DOHH2 (cell line): Measurements from ENCODE around the gene PYDC2.

Experiments used
- CTCF ChIP-seq: fragments of 200-600 bp; sonication (generic); IDR thresholded peaks from one replicate; pipeline ENCODE4 v1.5.1; 2014; ENCODE audit warnings: antibody characterized with exemption, mild to moderate bottlenecking, low read depth, low read length; ENCODE audit not compliant: poor library complexity, severe bottlenecking
- EZH2phosphoT487 ChIP-seq: fragments of 200-600 bp; sonication (generic); IDR thresholded peaks from 2 replicates; pipeline ENCODE4 v1.6.1; 2017; ENCODE audit warnings: borderline replicate concordance, mild to moderate bottlenecking, antibody characterized with exemption, low read length, moderate library complexity, mixed read lengths

GRCh38 chr3:191502583-191502982, 41.6 kb downstream of the PYDC2 start:
- TF ChIP-seq CTCF (peak; percentile 47), EZH2phosphoT487 (no peak)
